PC-9 (cell line): ENCODE results near the gene ARHGDIA.

ENCODE experiments used
- CTCF ChIP-seq: fragments of 200-600 bp; sonication (generic); conservative IDR thresholded peaks from 2 replicates; pipeline ENCODE4 v1.6.1; 2017; ENCODE audit warnings: mixed run types, antibody characterized with exemption, mild to moderate bottlenecking, moderate library complexity
- EZH2 ChIP-seq: fragments of 200-600 bp; sonication (generic); IDR thresholded peaks from 2 replicates; pipeline ENCODE4 v1.8.0; 2017; ENCODE audit warnings: antibody characterized with exemption, low read depth

GRCh38 chr17:81863833-81864768, 7.0 kb downstream of the ARHGDIA start:
- TF ChIP-seq CTCF (no peak), EZH2 (no peak)
